ENCODE data around the gene SRMS.

GRCh38 chr20:63579017-63579694, 31.6 kb upstream of the SRMS start:
- no peak for TF ChIP-seq EZH2 (IDR thresholded peaks at IDR 0.05)
- no peak for TF ChIP-seq POLR2AphosphoS5 (IDR thresholded peaks at IDR 0.05; ENCODE audit: borderline replicate concordance, low read depth, low read length)
